Transverse colon (tissue), 4 donors: ENCODE measurements around the gene EGFL6. TPM values are rescaled to one million over a fixed set of nuclear protein-coding genes. Genes with fewer than 3 reads are reported as not detected.

ENCODE experiments used
- DNase-seq: peaks from one replicate; pipeline ENCODE4 v3.0.0-alpha.2; 2019
- H3K27ac ChIP-seq, 4 donors: fragments of 200-600 bp; sonication (generic); 2 replicates each; pipeline ENCODE4 v1.5.1; 2016 to 2018; ENCODE audit warnings: inconsistent platforms in 4 of 4
- H3K27me3 ChIP-seq: fragments of 200-600 bp; sonication (generic); 2 replicates; pipeline ENCODE4 v1.5.1; 2017; ENCODE audit warnings: inconsistent platforms
- H3K36me3 ChIP-seq, 4 donors: fragments of 200-600 bp; sonication (generic); 2 replicates each; pipeline ENCODE4 v1.5.1; 2017 to 2019; ENCODE audit warnings: inconsistent platforms in 4 of 4
- H3K4me1 ChIP-seq, 4 donors: fragments of 200-600 bp; sonication (generic); 2 replicates each; pipeline ENCODE4 v1.5.1; 2017 to 2020; ENCODE audit warnings: inconsistent platforms in 4 of 4
- H3K4me3 ChIP-seq, 4 donors: fragments of 200-600 bp; sonication (generic); 1 replicate in 1 of 4; 2 replicates in 3 of 4; pipeline versions ENCODE4 v1.5.1 to v1.6.1; 2017 to 2019; ENCODE audit warnings: inconsistent platforms in 4 of 4
- H3K9me3 ChIP-seq, 2 donors: fragments of 200-600 bp; sonication (generic); 2 replicates each; pipeline ENCODE4 v1.5.1; 2017 to 2019; ENCODE audit warnings: inconsistent platforms in 2 of 2
- CTCF ChIP-seq, 5 experiments: fragments of 200-600 bp in 3 of 5; fragments of 450-650 bp in 2 of 5; sonication (generic) in 3 of 5; IDR thresholded peaks; 1 replicate in 2 of 5; 2 replicates in 3 of 5; pipeline ENCODE4 v1.5.1; 2016 to 2017; ENCODE audit warnings: antibody characterized with exemption in 5 of 5, inconsistent platforms in 3 of 5, mild to moderate bottlenecking in 2 of 5, moderate library complexity in 1 of 5
- EP300 ChIP-seq: sonication (generic); formaldehyde crosslinking; IDR thresholded peaks from one replicate; pipeline ENCODE4 v1.6.1; 2017; ENCODE audit warnings: antibody characterized with exemption, low read depth
- POLR2A ChIP-seq: fragments of 450-650 bp; IDR thresholded peaks from one replicate; pipeline ENCODE4 v1.6.1; 2016; ENCODE audit warnings: antibody characterized with exemption, mild to moderate bottlenecking, moderate library complexity
- POLR2AphosphoS5 ChIP-seq, 3 donors: sonication (generic); formaldehyde crosslinking; IDR thresholded peaks; one replicate each; pipeline ENCODE4 v1.6.1; 2016; ENCODE audit warnings: antibody characterized with exemption in 3 of 3
- WGBS, 2 donors: methylation state at CpG; one replicate each; pipeline ENCODE4 v1.1.5; 2018; ENCODE audit warnings: low coverage in 1 of 2; 5-methylcytosine and 5-hydroxymethylcytosine counted together
- in situ Hi-C, 4 donors: fragments of 200-750 bp; cut with MboI; loops; one replicate each; pipeline versions ENCODE4 v1.15.0 to v1.15.1; 2017; ENCODE audit warnings: low sequenced_read_pairs in 3 of 4, low pct_ligation_motif_present in 1 of 4, low pct_unique_long_range_greater_than_20kb in 1 of 4
- intact Hi-C: fragments of 100-400 bp; cut with DNase I; formaldehyde crosslinking; loops from one replicate; pipeline ENCODE4 v1.15.1; 2023; ENCODE audit warnings: low total_unique reads
- total RNA-seq, 4 donors: library from RNA; depleted of rRNA; stranded (reverse); fragments of >200 nt; gene quantifications; one replicate each; pipeline ENCODE4 v1.1.0, GENCODE V29; 2016

EGFL6 gene
- total RNA-seq, 4 donors from 2014 or later = not detected

- DNase-seq = no peak
- in situ Hi-C loops (no loop called here), intact Hi-C loops (no loop called here)
- H3K4me1 ChIP-seq = peaks cover 0 to 6% (median 3%) of the 10 kb centered on the region in 4 donors
- H3K27me3 ChIP-seq = peaks cover 26% of the 10 kb centered on the region
- TF ChIP-seq EP300 = no peak
- no peak for TF ChIP-seq POLR2A
- TF ChIP-seq CTCF (IDR thresholded peaks at IDR 0.05) = no peak
- no peak for TF ChIP-seq POLR2AphosphoS5 (IDR thresholded peaks at IDR 0.05)
- no peak overlapping the region for H3K27ac ChIP-seq
- no peaks in the 10 kb centered on the region for H3K9me3 ChIP-seq
- 64 to 84% methylated on average over 3 to 5 of the region's 5 CpGs for WGBS, 2 donors
- H3K36me3 ChIP-seq = no peaks in the 10 kb centered on the region
- H3K4me3 ChIP-seq = no peak overlapping the region
Observed at GRCh38 chrX:13571136-13571535, 1.7 kb downstream of the EGFL6 start.

- in situ Hi-C loops (no loop called here), intact Hi-C loops (no loop called here)
- Histone ChIP-seq H3K27ac (no peak overlapping the region), H3K4me1 (peaks cover 0 to 4% (median 1%) of the 10 kb centered on the region in 4 donors), H3K27me3 (peaks cover 12% of the 10 kb centered on the region), H3K9me3 (no peaks in the 10 kb centered on the region), H3K4me3 (no peak overlapping the region), H3K36me3 (no peaks in the 10 kb centered on the region)
- DNase-seq = no peak
- TF ChIP-seq CTCF (IDR thresholded peaks at IDR 0.05) (no peak), POLR2AphosphoS5 (IDR thresholded peaks at IDR 0.05) (no peak), EP300 (no peak), POLR2A (no peak)
- 55% methylated on average over 1 of the region's 1 CpG; no CpG with 5 or more reads in 1 of the 2 donors for WGBS, 2 donors
Observed at GRCh38 chrX:13574600-13574999, 5.2 kb downstream of the EGFL6 start.

- Histone ChIP-seq H3K9me3 (no peaks in the 10 kb centered on the region), H3K4me1 (no peaks in the 10 kb centered on the region), H3K27me3 (no peaks in the 10 kb centered on the region), H3K27ac (no peak overlapping the region), H3K4me3 (no peak overlapping the region), H3K36me3 (no peaks in the 10 kb centered on the region)
- in situ Hi-C loops (no loop called here), intact Hi-C loops (no loop called here)
- TF ChIP-seq POLR2A = no peak
- TF ChIP-seq CTCF (IDR thresholded peaks at IDR 0.05) = no peak
- no peak for TF ChIP-seq POLR2AphosphoS5 (IDR thresholded peaks at IDR 0.05)
- TF ChIP-seq EP300 = no peak
- 60 to 91% methylated on average over 2 to 4 of the region's 4 CpGs for WGBS, 2 donors
- no peak for DNase-seq
Observed at GRCh38 chrX:13579661-13580060, 10.3 kb downstream of the EGFL6 start.

GRCh38 chrX:13581554-13581953 is 12.2 kb downstream of the EGFL6 start:
- Histone ChIP-seq H3K27ac (no peak overlapping the region), H3K4me1 (no peaks in the 10 kb centered on the region), H3K9me3 (no peaks in the 10 kb centered on the region), H3K4me3 (no peak overlapping the region), H3K27me3 (no peaks in the 10 kb centered on the region), H3K36me3 (no peaks in the 10 kb centered on the region)
- intact Hi-C loops (no loop called here), in situ Hi-C loops (no loop called here)
- 61 to 67% methylated on average over 2 to 4 of the region's 4 CpGs for WGBS, 2 donors
- DNase-seq = no peak
- TF ChIP-seq POLR2A (no peak), EP300 (no peak), POLR2AphosphoS5 (IDR thresholded peaks at IDR 0.05) (no peak), CTCF (IDR thresholded peaks at IDR 0.05) (no peak)
